NB4 (cell line): Measurements from ENCODE around the gene HYAL3.

Experiments
- DNase-seq: peaks from one replicate; pipeline ENCODE4 v3.0.0; 2010; ENCODE audit warnings: low read depth
- H3K4me3 ChIP-seq: one replicate; pipeline ENCODE4 v1.5.1; 2011; ENCODE audit warnings: mild to moderate bottlenecking, low read depth, low read length, moderate library complexity
- CTCF ChIP-seq: IDR thresholded peaks from one replicate; pipeline ENCODE4 v1.5.1; 2012; ENCODE audit warnings: low read depth, low read length
- MAX ChIP-seq: IDR thresholded peaks from 2 replicates; pipeline ENCODE4 v1.6.1; 2011; ENCODE audit warnings: low read depth, low read length
- MYC ChIP-seq: IDR thresholded peaks from 2 replicates; pipeline ENCODE4 v1.6.1; 2011; ENCODE audit warnings: low read depth, low read length
- POLR2A ChIP-seq: IDR thresholded peaks from 2 replicates; pipeline ENCODE4 v1.6.1; 2011; ENCODE audit warnings: mild to moderate bottlenecking; ENCODE audit not compliant: insufficient read length; ENCODE audit errors: extremely low read depth

HYAL3 gene

GRCh38 chr3:50319181-50319893, 20.1 kb upstream of the HYAL3 start:
- no peak for TF ChIP-seq CTCF
- no peak for TF ChIP-seq POLR2A
- no peak for TF ChIP-seq MAX
- TF ChIP-seq MYC, result no peak
- no peak overlapping the region for H3K4me3 ChIP-seq
- no peak for DNase-seq

- TF ChIP-seq POLR2A (no peak), MAX (no peak), CTCF (no peak), MYC (no peak)
- no peak for DNase-seq
- no peak overlapping the region for H3K4me3 ChIP-seq
Measured at GRCh38 chr3:50318615-50319014, 19.4 kb upstream of the HYAL3 start.

- TF ChIP-seq CTCF, result no peak
- no peak overlapping the region for H3K4me3 ChIP-seq
- DNase-seq, result no peak
Measured at GRCh38 chr3:50318163-50318562, 19.0 kb upstream of the HYAL3 start.

DNA sequence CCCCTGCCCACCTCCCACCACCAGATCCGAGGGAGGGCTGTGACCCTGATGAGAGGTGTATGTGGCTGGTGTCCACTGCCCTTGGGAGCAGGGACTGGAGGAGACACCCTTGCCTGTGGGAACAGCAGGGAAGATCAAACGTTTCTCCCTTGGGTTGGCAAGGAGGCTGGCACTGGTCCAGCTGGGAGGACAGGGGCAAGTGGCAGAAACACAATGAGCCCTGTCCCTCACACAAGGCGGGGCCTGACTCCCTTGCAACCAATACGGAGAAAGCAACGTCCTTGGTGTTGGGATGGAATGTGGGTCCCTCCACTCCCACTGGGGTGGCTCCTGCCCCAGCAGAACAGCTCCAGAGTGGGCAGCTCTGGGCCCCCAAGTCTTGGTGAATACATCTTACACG, 18.1 kb upstream of the HYAL3 start:
- no peak for TF ChIP-seq POLR2A
- TF ChIP-seq CTCF, result no peak
- no peak for TF ChIP-seq MYC
- TF ChIP-seq MAX, result no peak
- DNase-seq, result no peak
- H3K4me3 ChIP-seq, result no peak overlapping the region

DNA sequence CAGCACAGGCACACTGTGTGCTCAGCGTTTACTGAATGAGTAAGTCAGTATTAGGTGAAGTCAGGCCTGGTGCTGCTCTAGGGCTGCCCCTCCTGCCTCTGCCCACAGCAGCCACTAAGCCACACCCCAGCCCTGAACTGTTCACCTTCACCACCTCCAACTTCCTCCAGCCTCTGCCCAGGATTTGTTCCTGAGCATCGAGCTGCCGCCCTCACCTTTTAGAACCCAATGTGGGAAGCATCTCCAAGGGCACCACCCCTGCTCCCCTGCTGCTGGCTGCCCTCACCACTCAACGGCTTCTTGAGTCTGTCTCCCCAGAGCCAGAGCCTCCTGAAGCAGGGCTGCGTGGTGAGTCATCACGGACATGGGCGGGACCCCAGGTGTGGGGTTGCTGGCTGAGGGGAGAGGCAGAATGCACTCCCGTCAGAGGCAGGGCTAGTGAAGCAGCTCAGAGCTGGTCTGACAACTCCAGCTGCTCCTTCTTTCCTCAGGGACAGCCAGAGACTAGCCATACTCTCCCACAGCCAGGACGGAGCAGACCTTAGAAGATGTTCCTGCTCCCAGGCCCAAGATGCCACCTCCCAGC, 17.5 kb upstream of the HYAL3 start:
- DNase-seq, result peak; percentile 46
- no peak overlapping the region for H3K4me3 ChIP-seq
- TF ChIP-seq MAX, result no peak
- no peak for TF ChIP-seq MYC
- no peak for TF ChIP-seq CTCF
- TF ChIP-seq POLR2A, result no peak
